IMR-90 (cell line): ENCODE data around the gene TMEM204. TPM values are rescaled to one million over a fixed set of nuclear protein-coding genes. Genes with fewer than 3 reads are reported as not detected.

Source experiments
- ATAC-seq: fragments of 200-7000 bp; cut with Tn5 transposase; 2 replicates; pipeline ENCODE4 v1.9.1; 2020; ENCODE audit warnings: low read depth, mild to moderate bottlenecking, moderate library complexity
- BruUV-seq: library from RNA; stranded (reverse); fragments of 400-500 nt; replicated peaks from 2 replicates; lab custom pipeline; 2021; lab: Mats Ljungman, UMichigan
- CTCF ChIA-PET: fragments of 300-600 bp; formaldehyde crosslinking; extraction: SDS; loops from one replicate; lab custom pipeline; 2021; ENCODE audit warnings: antibody characterized with exemption; lab: Yijun Ruan, JAX
- POLR2A ChIA-PET: fragments of 300-600 bp; sonication (Branson Sonifier 250); formaldehyde crosslinking; loops from one replicate; lab custom pipeline; 2022; ENCODE audit warnings: antibody characterized with exemption; ENCODE audit not compliant: unreplicated experiment; lab: Charles Lee
- DNase-seq: peaks from one replicate; pipeline ENCODE4 v3.0.0; 2013
- H2AFZ ChIP-seq: replicated peaks from 2 replicates; pipeline ENCODE3; 2013; ENCODE audit warnings: low read length, mild to moderate bottlenecking; ENCODE audit not compliant: poor library complexity
- H2AK5ac ChIP-seq: 2 replicates; pipeline ENCODE4 v1.6.1; 2013; ENCODE audit warnings: low read depth, low read length, inconsistent platforms
- H2AK9ac ChIP-seq: replicated peaks from 2 replicates; pipeline ENCODE3; 2013; ENCODE audit warnings: mild to moderate bottlenecking, low read depth, low read length, moderate library complexity; ENCODE audit not compliant: poor library complexity
- H2BK120ac ChIP-seq: 2 replicates; pipeline ENCODE4 v1.6.1; 2013; ENCODE audit warnings: low read depth, low read length, inconsistent platforms
- H2BK15ac ChIP-seq: 3 replicates; pipeline ENCODE4 v1.6.1; 2013; ENCODE audit warnings: low read depth, low read length, inconsistent platforms
- H2BK20ac ChIP-seq: 2 replicates; pipeline ENCODE4 v1.6.1; 2013; ENCODE audit warnings: low read depth, mild to moderate bottlenecking, inconsistent platforms, low read length, moderate library complexity
- H2BK5ac ChIP-seq: 2 replicates; pipeline ENCODE4 v1.6.1; 2013; ENCODE audit warnings: mild to moderate bottlenecking, low read depth, low read length, inconsistent platforms; ENCODE audit not compliant: poor library complexity, severe bottlenecking
- H3K14ac ChIP-seq: replicated peaks from 2 replicates; pipeline ENCODE4 v1.6.1; 2013; ENCODE audit warnings: low read depth, low read length, inconsistent platforms
- H3K18ac ChIP-seq: 2 replicates; pipeline ENCODE4 v1.6.1; 2013; ENCODE audit warnings: low read depth, low read length, control low read depth
- H3K23ac ChIP-seq: 2 replicates; pipeline ENCODE4 v1.6.1; 2013; ENCODE audit warnings: low read depth, low read length, inconsistent platforms
- H3K27ac ChIP-seq: 2 replicates; pipeline ENCODE4 v1.5.1; 2013; ENCODE audit warnings: mild to moderate bottlenecking, control low read depth, low read length; ENCODE audit not compliant: insufficient read depth
- H3K27me3 ChIP-seq: 2 replicates; pipeline ENCODE4 v1.6.1; 2013; ENCODE audit warnings: low read length; ENCODE audit not compliant: control insufficient read depth, insufficient read depth
- H3K36me3 ChIP-seq: 2 replicates; pipeline ENCODE4 v1.6.1; 2013; ENCODE audit warnings: low read length, mixed read lengths; ENCODE audit not compliant: control insufficient read depth, insufficient read depth
- H3K4ac ChIP-seq: 2 replicates; pipeline ENCODE4 v1.6.1; 2013; ENCODE audit warnings: low read depth, low read length, inconsistent platforms
- H3K4me1 ChIP-seq: 2 replicates; pipeline ENCODE4 v1.6.1; 2013; ENCODE audit warnings: low read length, mixed read lengths; ENCODE audit not compliant: control insufficient read depth, insufficient read depth
- H3K4me2 ChIP-seq: 2 replicates; pipeline ENCODE4 v1.6.1; 2013; ENCODE audit warnings: low read depth, mild to moderate bottlenecking, control low read depth, low read length, moderate library complexity
- H3K4me3 ChIP-seq: 2 replicates; pipeline ENCODE4 v1.5.1; 2013; ENCODE audit warnings: low read depth, mild to moderate bottlenecking, control low read depth, low read length, moderate library complexity; ENCODE audit not compliant: insufficient read depth
- H3K56ac ChIP-seq: 2 replicates; pipeline ENCODE4 v1.6.1; 2013; ENCODE audit warnings: low read length, inconsistent platforms; ENCODE audit not compliant: insufficient read depth; ENCODE audit errors: extremely low read depth
- H3K79me1 ChIP-seq, 2 experiments: 2 replicates each; pipeline ENCODE4 v1.6.1; 2013; ENCODE audit warnings: low read length in 2 of 2, inconsistent platforms in 1 of 2, low read depth in 1 of 2
- H3K9ac ChIP-seq: 2 replicates; pipeline ENCODE4 v1.6.1; 2013; ENCODE audit warnings: low read depth, low read length, control low read depth
- H3K9me1 ChIP-seq: 2 replicates; pipeline ENCODE4 v1.6.1; 2013; ENCODE audit warnings: low read length, inconsistent platforms; ENCODE audit not compliant: insufficient read depth
- H3K9me3 ChIP-seq: 2 replicates; pipeline ENCODE4 v1.6.1; 2013; ENCODE audit warnings: low read length; ENCODE audit not compliant: control insufficient read depth, insufficient read depth
- H4K20me1 ChIP-seq: 2 replicates; pipeline ENCODE4 v1.6.1; 2013; ENCODE audit warnings: low read length, inconsistent platforms; ENCODE audit not compliant: insufficient read depth
- H4K5ac ChIP-seq: 2 replicates; pipeline ENCODE4 v1.6.1; 2013; ENCODE audit warnings: mild to moderate bottlenecking, low read depth, low read length, control low read depth
- H4K8ac ChIP-seq, 2 experiments: 2 replicates each; pipeline ENCODE4 v1.6.1; 2013; ENCODE audit warnings: low read depth in 2 of 2, low read length in 2 of 2, control low read depth in 1 of 2, inconsistent platforms in 1 of 2
- H4K91ac ChIP-seq: 2 replicates; pipeline ENCODE4 v1.6.1; 2013; ENCODE audit warnings: low read depth, low read length, inconsistent platforms; ENCODE audit not compliant: insufficient read depth
- MAFK ChIP-seq: IDR thresholded peaks from 2 replicates; pipeline ENCODE4 v1.6.1; 2012; ENCODE audit warnings: low read depth, low read length, improper control_type of control experiment
- MAZ ChIP-seq: IDR thresholded peaks from 2 replicates; pipeline ENCODE4 v1.6.1; 2012; ENCODE audit warnings: low read depth, mild to moderate bottlenecking, low read length, improper control_type of control experiment, moderate library complexity, borderline replicate concordance
- NFE2L2 ChIP-seq: fragments of 150-350 bp; IDR thresholded peaks from 2 replicates; pipeline ENCODE4 v1.6.1; 2016; ENCODE audit warnings: low read depth, mild to moderate bottlenecking, low read length
- WGBS, 2 experiments: methylation state at CpG; one replicate each; pipeline versions ENCODE4 v1.1.5 to v1.1.7; 2013; ENCODE audit warnings: missing lambda C conversion rate in 2 of 2; ENCODE audit not compliant: insufficient read length in 1 of 2; ENCODE audit errors: extremely low coverage in 2 of 2; 5-methylcytosine and 5-hydroxymethylcytosine counted together
- dilution Hi-C: fragments of 300-500 bp; cut with HindIII; formaldehyde crosslinking; loops from one replicate; pipeline ENCODE4 v1.14.3; 2018; ENCODE audit warnings: low sequenced_read_pairs; ENCODE audit not compliant: unreplicated experiment
- in situ Hi-C: fragments of 300-500 bp; cut with MboI; formaldehyde crosslinking; loops from 3 replicates; pipeline ENCODE4 v1.14.3; 2019; ENCODE audit warnings: low sequenced_read_pairs, inconsistent platforms, mixed read lengths
- intact Hi-C: fragments of 100-400 bp; cut with micrococcal nuclease; formaldehyde crosslinking; loops from 2 replicates; pipeline ENCODE4 v1.10.0; 2022
- polyA plus RNA-seq, 3 experiments: library from polyadenylated mRNA; depleted of rRNA; stranded (reverse); fragments of >200 nt; gene quantifications; 2 replicates each; pipeline ENCODE4 v1.2.3, GENCODE V29; 2012; ENCODE audit warnings: low replicate concordance in 1 of 3
- total RNA-seq: library from RNA; depleted of rRNA; stranded (reverse); fragments of >200 nt; gene quantifications from 2 replicates; pipeline ENCODE4 v1.2.3, GENCODE V29; 2012

The TMEM204 gene
- total and polyA plus RNA-seq, 2 of the 4 experiments (the other 2 are of a cell fraction), result 7.0 to 12.3 TPM

DNA sequence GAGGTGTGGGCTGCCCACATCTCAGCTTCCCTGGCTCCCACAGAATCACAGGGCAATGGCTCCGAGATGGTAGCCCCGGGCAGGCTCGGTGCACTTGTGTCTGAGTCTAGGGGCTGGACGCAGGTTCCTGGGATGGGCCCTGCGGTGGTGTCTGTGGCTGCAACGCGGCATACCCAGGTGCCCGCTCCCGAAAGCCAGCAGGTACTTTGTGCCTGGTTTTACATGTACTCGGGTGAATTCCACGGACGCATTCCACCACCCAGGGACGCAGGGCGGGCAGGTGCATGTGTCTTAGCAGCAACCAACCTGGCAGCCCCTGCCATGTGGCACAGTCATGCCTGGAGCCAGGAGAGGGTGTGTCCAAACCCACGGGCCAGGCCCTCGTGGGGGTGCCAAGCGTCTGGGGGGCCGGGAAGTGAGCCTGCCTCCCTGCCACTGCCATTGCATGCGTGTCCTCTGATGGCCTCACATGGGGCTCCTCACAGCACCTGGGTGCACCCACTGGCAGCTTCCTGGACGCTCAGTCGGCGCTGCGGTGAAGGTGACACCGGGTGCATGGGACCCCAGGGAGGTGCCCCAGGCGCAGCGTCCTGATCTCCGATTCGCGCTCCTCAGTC, 4.4 kb upstream of the TMEM204 start:
- no peak overlapping the region for H4K5ac ChIP-seq
- in situ Hi-C loops (no loop called here), dilution Hi-C loops (no loop called here), intact Hi-C loops (no loop called here)
- no peak overlapping the region for H2BK20ac ChIP-seq
- H3K4ac ChIP-seq, result no peak overlapping the region
- H4K20me1 ChIP-seq, result no peaks in the 10 kb centered on the region
- H3K27ac ChIP-seq, result no peak overlapping the region
- H2BK5ac ChIP-seq, result no peak overlapping the region
- 89% methylated on average over 18 of the region's 29 CpGs; no CpG with 5 or more reads in 1 of the 2 experiments for WGBS, 2 experiments
- peaks cover 9% of the 10 kb centered on the region for H3K4me1 ChIP-seq
- ATAC-seq, result no peak
- no peak overlapping the region for H2AK5ac ChIP-seq
- H3K36me3 ChIP-seq, result no peaks in the 10 kb centered on the region; the same call in 1 of the 2 replicates
- no peak overlapping the region for H2BK15ac ChIP-seq
- H4K91ac ChIP-seq, result no peak overlapping the region
- no peak overlapping the region for H3K56ac ChIP-seq
- no peak overlapping the region for H3K9ac ChIP-seq
- H4K8ac ChIP-seq, result no peak overlapping the region
- ChIA-PET POLR2A (no interaction called here), CTCF (no interaction called here)
- TF ChIP-seq NFE2L2, result no peak
- no peak for TF ChIP-seq MAZ
- no peak for TF ChIP-seq MAFK
- no peaks in the 10 kb centered on the region for H3K9me3 ChIP-seq
- H3K14ac ChIP-seq, result no peak overlapping the region
- no peak for DNase-seq
- BruUV-seq, result no TSS peak
- H3K79me1 ChIP-seq, result peaks cover under 1 to 4% of the 10 kb centered on the region in 2 experiments; a peak in 3 of 4 replicates
- H2AK9ac ChIP-seq, result peak overlapping the region; percentile 42
- H3K23ac ChIP-seq, result no peak overlapping the region
- H3K4me3 ChIP-seq, result no peak overlapping the region
- peaks cover 4% of the 10 kb centered on the region for H3K9me1 ChIP-seq
- H3K27me3 ChIP-seq, result no peaks in the 10 kb centered on the region
- H3K4me2 ChIP-seq, result no peak overlapping the region
- peak overlapping the region; percentile 6 for H2AFZ ChIP-seq
- H2BK120ac ChIP-seq, result no peak overlapping the region
- no peak overlapping the region for H3K18ac ChIP-seq
